Activated naive CD8-positive, alpha-beta T cell treated with anti-CD3 and anti-CD28 coated beads, Interleukin-2, amount 10 ng/mL, durations not matched to agents 7 days and 5 days (primary cell): ENCODE data around the gene BNIPL. TPM values are rescaled to one million over a fixed set of nuclear protein-coding genes. Genes with fewer than 3 reads are reported as not detected.

Experiments
- ATAC-seq: fragments of 150-1000 bp; cut with Tn5 transposase; one replicate; pipeline ENCODE4 v1.10.0; 2021; ENCODE audit warnings: low read depth, moderate library complexity
- POLR2A ChIA-PET: fragments of 350-600 bp; sonication (Branson Sonifier 250); formaldehyde crosslinking; loops from one replicate; lab custom pipeline; 2021; ENCODE audit warnings: antibody characterized with exemption; lab: Charles Lee
- DNase-seq: peaks from one replicate; pipeline ENCODE4 v3.0.0; 2021
- H3K27ac Mint-ChIP-seq: one replicate; pipeline ENCODE4 v1.8.0; 2022; ENCODE audit warnings: mild to moderate bottlenecking, mixed read lengths
- H3K27me3 Mint-ChIP-seq: one replicate; pipeline ENCODE4 v1.8.0; 2022; ENCODE audit warnings: mild to moderate bottlenecking, moderate library complexity, mixed read lengths
- H3K36me3 Mint-ChIP-seq: one replicate; pipeline ENCODE4 v1.8.0; 2021; ENCODE audit warnings: mild to moderate bottlenecking, mixed read lengths
- H3K4me1 Mint-ChIP-seq: one replicate; pipeline ENCODE4 v1.8.0; 2021; ENCODE audit warnings: mixed read lengths
- H3K4me3 Mint-ChIP-seq: one replicate; pipeline ENCODE4 v1.8.0; 2022; ENCODE audit warnings: mild to moderate bottlenecking, moderate library complexity, mixed read lengths
- H3K9me3 Mint-ChIP-seq: one replicate; pipeline ENCODE4 v1.8.0; 2021; ENCODE audit warnings: mixed read lengths
- total RNA-seq, 2 experiments: library from RNA; stranded (reverse); gene quantifications; one replicate each; pipeline ENCODE4 v1.2.3, GENCODE V29; 2021

The BNIPL gene
- total RNA-seq, 2 experiments from 2014 or later: 2.8 to 4.1 TPM

GRCh38 chr1:151013518-151013917, 22.9 kb upstream of the BNIPL start:
- peaks cover 4% of the 10 kb centered on the region for H3K36me3 Mint-ChIP-seq
- ATAC-seq (no peak), DNase-seq (no peak)
- no peak overlapping the region for H3K4me3 Mint-ChIP-seq
- no peaks in the 10 kb centered on the region for H3K9me3 Mint-ChIP-seq
- no peaks in the 10 kb centered on the region for H3K27me3 Mint-ChIP-seq
- POLR2A ChIA-PET: no interaction called here
- peaks cover 22% of the 10 kb centered on the region for H3K4me1 Mint-ChIP-seq
- H3K27ac Mint-ChIP-seq: no peak overlapping the region

GRCh38 chr1:151024540-151025146, 11.7 kb upstream of the BNIPL start:
- Mint-ChIP-seq H3K36me3 (peaks cover 7% of the 10 kb centered on the region), H3K9me3 (no peaks in the 10 kb centered on the region), H3K4me1 (peaks cover 5% of the 10 kb centered on the region), H3K27ac (peak overlapping the region; percentile 70), H3K4me3 (peak overlapping the region; percentile 63), H3K27me3 (no peaks in the 10 kb centered on the region)
- DNase-seq (peak; percentile 80), ATAC-seq (peak; percentile 100)
- POLR2A ChIA-PET: interaction anchor here (0.7 to 1.7 kb wide), 6 partner anchors 23 to 75 kb away, joined by 3 to 14 read pairs (median 6); partner anchors contain the start of genes C1orf56, CDC42SE1, GABPB2 and MLLT11

- no peak overlapping the region for H3K27ac Mint-ChIP-seq
- H3K4me1 Mint-ChIP-seq: peaks cover 5% of the 10 kb centered on the region
- POLR2A ChIA-PET: no interaction called here
- no peaks in the 10 kb centered on the region for H3K9me3 Mint-ChIP-seq
- no peak overlapping the region for H3K4me3 Mint-ChIP-seq
- DNase-seq (no peak), ATAC-seq (no peak)
- peaks cover 12% of the 10 kb centered on the region for H3K36me3 Mint-ChIP-seq
- no peaks in the 10 kb centered on the region for H3K27me3 Mint-ChIP-seq
Measured at GRCh38 chr1:151026460-151026859, 9.9 kb upstream of the BNIPL start.

GRCh38 chr1:151032164-151032563, 4.2 kb upstream of the BNIPL start:
- ATAC-seq (no peak), DNase-seq (no peak)
- POLR2A ChIA-PET: no interaction called here
- H3K27me3 Mint-ChIP-seq: no peaks in the 10 kb centered on the region
- H3K4me1 Mint-ChIP-seq: peaks cover 2% of the 10 kb centered on the region
- H3K4me3 Mint-ChIP-seq: no peak overlapping the region
- H3K9me3 Mint-ChIP-seq: no peaks in the 10 kb centered on the region
- no peak overlapping the region for H3K27ac Mint-ChIP-seq
- H3K36me3 Mint-ChIP-seq: peaks cover 25% of the 10 kb centered on the region

GRCh38 chr1:151035167-151035566, 1.2 kb upstream of the BNIPL start:
- ATAC-seq (no peak), DNase-seq (no peak)
- no peak overlapping the region for H3K4me3 Mint-ChIP-seq
- no peak overlapping the region for H3K27ac Mint-ChIP-seq
- POLR2A ChIA-PET: interaction anchor here (0.5 kb wide), 2 partner anchors 11 to 13 kb away, joined by 3 read pairs; partner anchors contain the start of gene C1orf56
- H3K27me3 Mint-ChIP-seq: no peaks in the 10 kb centered on the region
- no peaks in the 10 kb centered on the region for H3K9me3 Mint-ChIP-seq
- H3K36me3 Mint-ChIP-seq: peaks cover 19% of the 10 kb centered on the region
- H3K4me1 Mint-ChIP-seq: peaks cover 2% of the 10 kb centered on the region

GRCh38 chr1:151037032-151037431, 646 bp downstream of the BNIPL start:
- POLR2A ChIA-PET: interaction anchor here (1.5 kb wide), 1 partner anchor 75 kb away, joined by 3 read pairs; no protein-coding TSS in a partner anchor
- peaks cover 19% of the 10 kb centered on the region for H3K36me3 Mint-ChIP-seq
- H3K27ac Mint-ChIP-seq: no peak overlapping the region
- peaks cover 2% of the 10 kb centered on the region for H3K4me1 Mint-ChIP-seq
- no peaks in the 10 kb centered on the region for H3K27me3 Mint-ChIP-seq
- no peaks in the 10 kb centered on the region for H3K9me3 Mint-ChIP-seq
- no peak for ATAC-seq
- H3K4me3 Mint-ChIP-seq: no peak overlapping the region
- no peak for DNase-seq

DNA sequence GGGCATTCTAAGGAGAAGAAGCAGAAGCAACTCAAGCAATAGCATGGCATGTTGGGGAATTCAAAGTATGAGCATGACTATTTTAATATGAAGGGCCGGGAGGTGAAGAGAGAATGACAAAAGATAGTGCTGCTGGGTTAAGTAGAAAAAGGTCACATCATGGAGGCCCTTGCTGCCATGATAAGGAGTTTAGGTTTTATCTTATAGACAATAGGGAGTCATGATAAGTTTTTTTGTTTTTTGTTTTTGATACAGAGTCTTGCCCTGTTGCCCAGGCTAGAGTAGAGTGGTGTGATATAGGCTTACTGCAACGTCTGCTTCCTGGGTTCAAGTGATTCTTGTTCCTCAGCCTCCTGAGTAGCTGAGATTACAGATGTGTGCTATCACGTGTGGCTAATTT, 3.1 kb downstream of the BNIPL start:
- Mint-ChIP-seq H3K4me1 (peaks cover 8% of the 10 kb centered on the region), H3K4me3 (no peak overlapping the region), H3K27ac (no peak overlapping the region), H3K9me3 (no peaks in the 10 kb centered on the region), H3K27me3 (no peaks in the 10 kb centered on the region), H3K36me3 (peaks cover 15% of the 10 kb centered on the region)
- POLR2A ChIA-PET: no interaction called here
- no peak for ATAC-seq
- no peak for DNase-seq

DNA sequence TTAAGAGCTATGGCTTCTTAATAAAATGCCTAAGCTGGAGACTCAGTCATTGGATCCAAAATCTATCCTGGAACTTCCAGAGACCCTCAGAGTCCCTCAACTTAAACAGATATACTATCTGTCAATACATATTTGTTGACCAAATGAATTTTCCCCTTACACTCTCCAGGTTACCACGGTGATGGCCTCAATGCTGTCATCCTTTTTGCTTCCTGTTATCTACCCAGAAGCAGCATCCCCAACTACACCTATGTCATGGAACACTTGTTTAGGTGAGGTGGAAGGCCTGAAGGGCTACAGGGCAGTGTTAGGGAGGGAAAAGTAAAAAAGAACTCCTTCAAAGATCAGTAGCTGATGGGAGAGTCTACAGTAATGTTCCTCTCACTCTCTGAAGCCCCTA, 6.8 kb downstream of the BNIPL start:
- H3K4me3 Mint-ChIP-seq: no peak overlapping the region
- POLR2A ChIA-PET: interaction anchor here (0.8 to 6.4 kb wide), 2 partner anchors 9 to 14 kb away, joined by 3 to 90 read pairs; partner anchors contain the start of genes CDC42SE1 and MLLT11
- no peak overlapping the region for H3K27ac Mint-ChIP-seq
- peaks cover 11% of the 10 kb centered on the region for H3K4me1 Mint-ChIP-seq
- peaks cover 4% of the 10 kb centered on the region for H3K36me3 Mint-ChIP-seq
- no peak for ATAC-seq
- H3K27me3 Mint-ChIP-seq: no peaks in the 10 kb centered on the region
- H3K9me3 Mint-ChIP-seq: no peaks in the 10 kb centered on the region
- DNase-seq: no peak

DNA sequence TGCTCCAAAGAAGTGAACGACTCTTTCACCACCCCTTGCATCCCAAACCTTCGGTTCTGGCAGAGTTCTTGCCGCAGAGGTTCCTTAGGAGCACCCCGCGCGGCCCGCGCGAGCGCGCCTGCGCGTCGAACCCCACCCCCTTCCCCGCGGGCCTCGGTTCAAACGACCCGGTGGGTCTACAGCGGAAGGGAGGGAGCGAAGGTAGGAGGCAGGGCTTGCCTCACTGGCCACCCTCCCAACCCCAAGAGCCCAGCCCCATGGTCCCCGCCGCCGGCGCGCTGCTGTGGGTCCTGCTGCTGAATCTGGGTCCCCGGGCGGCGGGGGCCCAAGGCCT, 11.2 kb downstream of the BNIPL start, which contains the start of gene C1orf56:
C1orf56 (plus strand) TSS at position 161 of the 334 bp plus-strand sequence; CDS start at position 258, 97 bp downstream.
- Mint-ChIP-seq H3K27ac (peak within 1 kb of the TSS; percentile 85), H3K4me1 (peaks cover 16% of the 10 kb centered on the region), H3K9me3 (no peaks in the 10 kb centered on the region), H3K27me3 (no peaks in the 10 kb centered on the region), H3K4me3 (peak within 1 kb of the TSS; percentile 89), H3K36me3 (peaks cover 5% of the 10 kb centered on the region)
- POLR2A ChIA-PET: interaction anchor here (0.9 to 6.4 kb wide), 8 partner anchors 10 to 485 kb away, joined by 3 to 90 read pairs (median 6); partner anchors contain the start of genes CDC42SE1, GABPB2, MLLT11 and TNFAIP8L2
- ATAC-seq (peak; percentile 58), DNase-seq (peak; percentile 70)

DNA sequence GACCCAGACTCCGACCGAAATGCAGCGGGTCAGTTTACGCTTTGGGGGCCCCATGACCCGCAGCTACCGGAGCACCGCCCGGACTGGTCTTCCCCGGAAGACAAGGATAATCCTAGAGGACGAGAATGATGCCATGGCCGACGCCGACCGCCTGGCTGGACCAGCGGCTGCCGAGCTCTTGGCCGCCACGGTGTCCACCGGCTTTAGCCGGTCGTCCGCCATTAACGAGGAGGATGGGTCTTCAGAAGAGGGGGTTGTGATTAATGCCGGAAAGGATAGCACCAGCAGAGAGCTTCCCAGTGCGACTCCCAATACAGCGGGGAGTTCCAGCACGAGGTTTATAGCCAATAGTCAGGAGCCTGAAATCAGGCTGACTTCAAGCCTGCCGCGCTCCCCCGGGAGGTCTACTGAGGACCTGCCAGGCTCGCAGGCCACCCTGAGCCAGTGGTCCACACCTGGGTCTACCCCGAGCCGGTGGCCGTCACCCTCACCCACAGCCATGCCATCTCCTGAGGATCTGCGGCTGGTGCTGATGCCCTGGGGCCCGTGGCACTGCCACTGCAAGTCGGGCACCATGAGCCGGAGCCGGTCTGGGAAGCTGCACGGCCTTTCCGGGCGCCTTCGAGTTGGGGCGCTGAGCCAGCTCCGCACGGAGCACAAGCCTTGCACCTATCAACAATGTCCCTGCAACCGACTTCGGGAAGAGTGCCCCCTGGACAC, 11.7 kb downstream of the BNIPL start:
- peak; percentile 74 for DNase-seq
- H3K4me3 Mint-ChIP-seq: peak overlapping the region; percentile 89
- peaks cover 3% of the 10 kb centered on the region for H3K36me3 Mint-ChIP-seq
- no peaks in the 10 kb centered on the region for H3K27me3 Mint-ChIP-seq
- peak overlapping the region; percentile 85 for H3K27ac Mint-ChIP-seq
- no peaks in the 10 kb centered on the region for H3K9me3 Mint-ChIP-seq
- peak; percentile 86 for ATAC-seq
- H3K4me1 Mint-ChIP-seq: peaks cover 13% of the 10 kb centered on the region
- POLR2A ChIA-PET: interaction anchor here (0.9 to 6.4 kb wide), 8 partner anchors 10 to 486 kb away, joined by 3 to 90 read pairs (median 6); partner anchors contain the start of genes CDC42SE1, GABPB2, MLLT11 and TNFAIP8L2

DNA sequence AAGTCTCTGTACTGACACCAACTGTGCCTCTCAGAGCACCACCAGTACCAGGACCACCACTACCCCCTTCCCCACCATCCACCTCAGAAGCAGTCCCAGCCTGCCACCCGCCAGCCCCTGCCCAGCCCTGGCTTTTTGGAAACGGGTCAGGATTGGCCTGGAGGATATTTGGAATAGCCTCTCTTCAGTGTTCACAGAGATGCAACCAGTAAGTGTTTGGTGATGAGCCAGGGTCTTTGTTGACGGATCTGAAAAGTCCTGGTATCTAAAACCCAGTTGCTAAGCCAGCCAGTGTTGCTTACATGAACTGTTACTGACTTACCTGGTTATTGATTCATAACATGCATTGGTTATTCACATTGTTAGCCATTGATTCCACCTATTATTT, 12.3 kb downstream of the BNIPL start:
- peak overlapping the region; percentile 85 for H3K27ac Mint-ChIP-seq
- ATAC-seq (no peak), DNase-seq (no peak)
- peaks cover 11% of the 10 kb centered on the region for H3K4me1 Mint-ChIP-seq
- H3K9me3 Mint-ChIP-seq: no peaks in the 10 kb centered on the region
- peaks cover 3% of the 10 kb centered on the region for H3K36me3 Mint-ChIP-seq
- peak overlapping the region; percentile 89 for H3K4me3 Mint-ChIP-seq
- no peaks in the 10 kb centered on the region for H3K27me3 Mint-ChIP-seq
- POLR2A ChIA-PET: interaction anchor here (1.4 to 6.4 kb wide), 5 partner anchors 9 to 108 kb away, joined by 5 to 90 read pairs (median 10); partner anchors contain the start of genes CDC42SE1, GABPB2, MLLT11 and TNFAIP8L2

GRCh38 chr1:151049458-151049857, 13.1 kb downstream of the BNIPL start:
- Mint-ChIP-seq H3K27me3 (no peaks in the 10 kb centered on the region), H3K4me1 (peaks cover 10% of the 10 kb centered on the region), H3K4me3 (no peak overlapping the region), H3K27ac (no peak overlapping the region), H3K9me3 (no peaks in the 10 kb centered on the region), H3K36me3 (peaks cover 7% of the 10 kb centered on the region)
- ATAC-seq (no peak), DNase-seq (no peak)
- POLR2A ChIA-PET: interaction anchor here (0.6 to 2.1 kb wide), 5 partner anchors 9 to 108 kb away, joined by 3 to 18 read pairs (median 3); partner anchors contain the start of genes CDC42SE1, MINDY1, MLLT11 and PRUNE1

- peaks cover 17% of the 10 kb centered on the region for H3K4me1 Mint-ChIP-seq
- POLR2A ChIA-PET: interaction anchor here (0.5 to 2.1 kb wide), 6 partner anchors 9 to 146 kb away, joined by 3 to 18 read pairs (median 3); partner anchors contain the start of genes CDC42SE1, MINDY1 and MLLT11
- H3K36me3 Mint-ChIP-seq: peaks cover 12% of the 10 kb centered on the region
- DNase-seq (no peak), ATAC-seq (no peak)
- no peaks in the 10 kb centered on the region for H3K9me3 Mint-ChIP-seq
- H3K4me3 Mint-ChIP-seq: no peak overlapping the region
- H3K27me3 Mint-ChIP-seq: no peaks in the 10 kb centered on the region
- no peak overlapping the region for H3K27ac Mint-ChIP-seq
Measured at GRCh38 chr1:151050051-151050688, 13.8 kb downstream of the BNIPL start.
